HG03097 (cell line): Measurements from ENCODE around the gene ACER3.
"Not testable (repeated sequence)": the region's sequence is repeated elsewhere in the genome, so short reads cannot be mapped to it uniquely, and the experiment has no call there.

ENCODE experiments used
- ATAC-seq: cut with Tn5 transposase; IDR thresholded peaks from one replicate; pipeline ENCODE4 v1.9.1; 2021; ENCODE audit not compliant: unreplicated experiment, low FRiP score

Gene ACER3

GRCh38 chr11:77054084-77054483 is 193.4 kb downstream of the ACER3 start:
- no peak for ATAC-seq

GRCh38 chr11:77055101-77055561 is 194.4 kb downstream of the ACER3 start:
- ATAC-seq: no peak

- ATAC-seq: no peak
Observed at GRCh38 chr11:77055913-77056312, 195.2 kb downstream of the ACER3 start.

DNA sequence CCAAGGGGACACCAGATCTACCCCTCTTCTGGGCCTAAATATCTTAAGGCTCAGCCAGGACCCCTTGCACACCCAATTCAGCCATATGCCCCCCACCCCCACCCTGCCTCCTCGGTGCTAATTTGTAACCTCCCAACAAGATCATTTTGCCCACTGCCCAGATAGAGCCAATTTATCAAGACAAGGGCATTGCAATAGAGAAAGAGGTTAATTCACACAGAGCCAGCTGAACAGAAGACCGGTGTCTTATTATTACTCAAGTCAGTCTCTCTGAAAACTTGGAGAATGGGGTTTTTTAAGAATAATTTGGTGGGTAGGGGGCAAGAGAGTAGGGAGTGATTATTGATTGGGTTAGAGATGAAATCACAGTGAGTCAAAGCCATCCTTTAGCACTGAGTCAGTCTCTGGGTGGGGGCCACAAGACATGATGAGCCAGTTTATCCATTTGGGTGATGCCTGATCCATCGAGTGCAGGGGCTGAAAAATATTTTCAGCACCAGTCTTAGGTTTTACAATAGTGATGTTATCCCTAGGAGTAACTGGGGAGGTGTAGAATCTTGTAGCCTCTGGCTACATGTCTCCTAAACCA is 196.2 kb downstream of the ACER3 start:
- no peak for ATAC-seq

DNA sequence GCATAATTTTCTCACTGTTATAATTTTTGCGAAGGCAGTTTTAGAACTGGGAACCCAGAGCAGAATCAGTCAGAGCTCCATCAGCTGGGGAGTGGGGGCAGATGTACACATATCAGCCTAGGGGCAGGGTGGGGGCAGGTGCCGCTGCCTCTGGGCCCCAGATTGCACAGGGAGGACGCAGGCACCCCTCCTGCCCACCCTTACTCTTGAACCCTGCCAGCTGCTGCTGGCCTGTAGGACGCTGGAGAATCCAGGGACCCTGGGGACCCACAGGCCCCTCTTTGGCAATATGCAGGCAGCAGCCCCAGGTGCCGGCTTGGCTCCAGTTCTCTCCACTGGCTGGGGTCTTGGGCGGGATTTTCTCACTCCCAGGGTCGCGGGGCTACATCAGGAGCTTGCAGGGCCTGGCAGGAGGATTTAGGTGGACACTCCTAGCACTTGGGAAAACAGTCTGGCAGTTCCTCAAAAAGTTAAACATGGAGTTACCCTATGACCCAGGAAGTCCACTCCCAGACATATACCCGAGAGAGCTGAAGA is 197.3 kb downstream of the ACER3 start:
- ATAC-seq: no peak

GRCh38 chr11:77058900-77059299 is 198.2 kb downstream of the ACER3 start:
- ATAC-seq: no peak

DNA sequence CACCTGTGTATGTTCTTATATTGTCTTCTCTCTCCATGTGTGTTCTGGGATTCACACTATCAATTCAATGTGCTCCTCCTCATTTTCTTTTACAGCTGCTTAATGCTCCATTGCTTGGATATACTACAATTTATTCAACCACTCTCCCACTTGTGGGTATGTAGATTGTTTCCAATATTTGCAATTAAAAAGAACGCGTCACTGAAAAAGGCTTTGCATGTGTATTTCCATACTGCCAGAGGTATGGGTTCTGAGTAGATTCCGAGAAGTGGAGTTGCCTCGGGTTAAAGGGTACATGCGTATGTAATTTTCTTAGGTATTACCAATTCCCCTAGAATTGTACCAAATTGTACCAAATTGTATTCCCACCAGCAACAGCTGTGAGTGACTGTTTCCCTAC is 199.1 kb downstream of the ACER3 start:
- no peak for ATAC-seq

- no peak for ATAC-seq
Observed at GRCh38 chr11:77060234-77060633, 199.5 kb downstream of the ACER3 start.

DNA sequence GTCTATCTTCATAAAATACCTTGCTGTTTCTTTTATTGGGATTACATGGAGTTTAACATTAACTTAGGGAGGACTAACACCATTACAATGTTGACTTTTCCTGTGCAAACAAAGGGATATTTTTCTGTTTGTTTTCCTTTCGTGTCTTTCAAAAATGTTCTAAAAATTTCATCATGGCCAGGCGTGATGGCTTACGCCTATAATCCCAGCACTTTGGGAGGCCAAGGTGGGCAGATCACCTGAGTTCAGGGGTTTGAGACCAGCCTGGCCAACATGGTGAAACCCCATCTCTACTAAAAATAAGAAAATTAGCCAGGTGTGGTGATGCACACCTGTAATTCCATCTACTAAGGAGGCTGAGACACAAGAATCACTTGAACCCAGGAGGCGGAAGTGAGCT is 200.5 kb downstream of the ACER3 start:
- not testable (repeated sequence) for ATAC-seq

DNA sequence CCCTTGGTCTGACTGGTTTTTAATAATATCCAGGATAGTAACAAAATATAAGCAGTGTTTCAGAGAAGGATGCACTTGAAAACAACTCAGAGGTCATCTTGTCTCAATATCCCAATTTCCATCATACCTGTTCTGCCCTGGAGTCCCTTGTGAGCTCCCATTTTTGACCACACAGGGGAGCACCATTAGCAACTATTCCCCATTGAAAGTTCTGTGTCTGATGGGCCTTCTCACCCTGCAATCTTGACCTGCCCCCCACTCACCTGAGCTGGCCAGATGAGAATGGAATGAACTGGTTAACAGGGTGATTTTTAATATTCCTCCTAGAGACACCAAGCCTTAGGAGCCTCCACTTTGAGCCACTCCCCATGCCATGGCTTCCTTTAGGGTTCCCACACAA is 202.2 kb downstream of the ACER3 start:
- no peak for ATAC-seq

DNA sequence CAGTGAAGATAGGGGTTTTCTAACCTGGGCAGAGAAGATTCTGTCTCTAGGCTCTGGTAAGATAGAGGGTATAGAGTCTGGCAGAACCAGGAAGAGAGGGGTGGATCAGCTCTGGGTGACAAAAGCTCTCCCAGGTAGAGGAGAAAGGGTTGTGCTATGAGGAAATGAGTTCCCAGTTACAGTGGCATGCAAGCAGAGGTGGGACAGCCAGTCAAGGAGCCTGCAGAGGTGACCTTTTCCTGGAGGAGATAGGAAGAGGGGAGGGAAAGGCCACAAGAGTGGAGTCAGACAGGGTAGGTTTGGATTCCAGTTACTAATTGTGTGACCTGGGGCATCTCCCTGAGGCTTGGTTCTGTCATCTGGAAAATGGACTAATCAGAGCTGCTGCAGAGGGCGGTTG is 202.7 kb downstream of the ACER3 start:
- no peak for ATAC-seq

DNA sequence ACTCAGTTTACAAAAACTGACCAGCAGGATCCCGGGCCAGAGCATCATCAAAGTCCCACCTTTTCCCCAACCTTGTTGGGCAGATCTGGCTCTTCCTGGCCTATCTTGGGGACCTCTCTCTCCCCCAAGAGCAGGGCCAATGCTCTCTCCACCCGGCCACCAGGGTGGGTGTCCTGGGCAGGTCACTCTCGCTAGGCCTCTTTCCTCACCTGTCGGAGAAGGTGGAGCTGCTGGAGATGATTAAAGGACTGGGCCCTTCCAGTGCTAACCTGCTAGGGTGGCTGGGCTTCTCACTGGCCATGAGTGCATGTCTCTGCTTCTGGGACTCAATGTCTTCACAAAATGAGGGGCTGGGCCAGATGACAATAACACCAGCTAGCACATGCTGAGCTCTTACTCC is 203.1 kb downstream of the ACER3 start:
- ATAC-seq: no peak

- ATAC-seq: no peak
Observed at GRCh38 chr11:77064648-77065217, 204.0 kb downstream of the ACER3 start.

DNA sequence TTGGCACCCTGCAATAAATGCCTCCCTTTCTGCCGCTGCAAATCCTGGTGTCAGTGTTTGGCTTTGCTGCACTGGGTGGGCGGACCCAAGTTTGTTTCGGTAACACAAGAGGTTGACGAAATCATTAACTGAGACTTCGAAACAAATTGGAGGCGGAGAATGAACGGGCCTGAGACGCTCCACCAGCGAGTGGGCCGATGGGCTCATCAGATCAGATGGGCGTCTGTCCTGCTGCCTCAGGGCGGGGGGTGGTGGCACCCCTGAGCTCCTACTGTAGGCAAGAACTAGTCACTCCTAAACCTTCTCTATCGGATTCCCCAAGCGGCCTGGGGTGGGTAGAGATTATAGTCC is 205.1 kb downstream of the ACER3 start:
- no peak for ATAC-seq

- peak; percentile 76 for ATAC-seq
Observed at GRCh38 chr11:77066229-77067042, 205.7 kb downstream of the ACER3 start, which contains the start of gene CAPN5. Gene CAPN5 (plus strand): TSS chr11:77066971. CDS start chr11:77084887, 17,916 bp downstream.

DNA sequence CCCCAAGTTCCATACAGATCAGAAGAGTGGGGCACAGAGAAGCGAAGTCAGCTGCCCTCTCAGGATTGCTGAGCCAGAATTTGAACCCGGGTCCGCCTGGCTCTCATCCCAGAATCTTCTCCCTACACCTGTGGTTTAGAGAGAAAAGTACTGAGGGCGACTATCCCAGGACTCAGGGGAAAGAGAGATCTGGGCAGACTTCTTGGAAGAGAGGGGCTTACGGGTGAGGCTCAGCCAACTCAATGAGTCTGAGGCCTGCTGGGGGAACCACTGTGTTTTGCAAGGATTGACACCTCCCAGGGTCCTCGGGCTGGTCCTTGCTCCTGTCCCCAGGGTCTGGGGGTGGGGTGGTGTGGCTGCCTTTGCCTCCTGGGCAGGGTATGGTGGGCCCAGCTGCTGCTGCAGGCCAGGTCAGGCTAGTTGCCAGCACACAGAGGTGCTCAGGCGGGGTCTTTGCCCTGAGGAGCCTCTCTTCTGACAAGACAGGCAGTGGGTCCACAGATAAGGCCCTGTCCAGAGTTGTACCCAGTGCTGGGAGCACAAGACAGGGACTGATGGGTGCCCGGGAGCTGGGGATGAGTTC is 207.2 kb downstream of the ACER3 start:
- ATAC-seq: no peak

- no peak for ATAC-seq
Observed at GRCh38 chr11:77068457-77069335, 208.0 kb downstream of the ACER3 start.

DNA sequence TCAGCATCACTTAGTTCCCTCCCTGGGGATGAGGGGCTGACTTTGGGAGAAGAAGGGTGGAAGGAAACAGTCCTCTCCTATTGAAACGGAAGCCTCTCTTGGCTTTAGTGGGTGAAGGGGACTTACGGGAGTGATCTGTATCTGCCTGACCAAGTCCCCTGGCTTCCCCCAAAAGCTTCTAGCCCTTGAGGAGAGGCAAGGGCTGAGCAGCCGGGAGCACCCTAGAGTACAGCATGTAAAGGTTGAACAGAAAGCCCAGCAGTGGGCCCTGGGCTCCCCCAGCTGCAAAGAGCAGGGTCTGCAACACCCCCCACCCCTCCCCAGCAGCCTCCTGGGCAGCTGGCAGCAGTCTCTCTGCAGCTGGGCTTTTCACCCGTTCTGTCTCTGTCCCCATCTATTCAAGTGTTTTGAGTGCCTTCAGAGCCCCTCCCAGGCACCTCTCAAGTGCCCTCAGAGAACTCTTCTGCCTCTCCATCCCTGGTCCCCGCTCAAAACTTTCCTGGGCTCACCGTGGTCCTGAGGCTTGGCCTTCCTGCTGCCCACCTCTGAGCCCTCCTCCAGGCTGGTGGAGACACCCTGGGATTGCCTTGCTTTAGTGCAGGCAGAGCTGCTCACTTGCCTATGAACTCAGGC is 208.7 kb downstream of the ACER3 start:
- no peak for ATAC-seq

DNA sequence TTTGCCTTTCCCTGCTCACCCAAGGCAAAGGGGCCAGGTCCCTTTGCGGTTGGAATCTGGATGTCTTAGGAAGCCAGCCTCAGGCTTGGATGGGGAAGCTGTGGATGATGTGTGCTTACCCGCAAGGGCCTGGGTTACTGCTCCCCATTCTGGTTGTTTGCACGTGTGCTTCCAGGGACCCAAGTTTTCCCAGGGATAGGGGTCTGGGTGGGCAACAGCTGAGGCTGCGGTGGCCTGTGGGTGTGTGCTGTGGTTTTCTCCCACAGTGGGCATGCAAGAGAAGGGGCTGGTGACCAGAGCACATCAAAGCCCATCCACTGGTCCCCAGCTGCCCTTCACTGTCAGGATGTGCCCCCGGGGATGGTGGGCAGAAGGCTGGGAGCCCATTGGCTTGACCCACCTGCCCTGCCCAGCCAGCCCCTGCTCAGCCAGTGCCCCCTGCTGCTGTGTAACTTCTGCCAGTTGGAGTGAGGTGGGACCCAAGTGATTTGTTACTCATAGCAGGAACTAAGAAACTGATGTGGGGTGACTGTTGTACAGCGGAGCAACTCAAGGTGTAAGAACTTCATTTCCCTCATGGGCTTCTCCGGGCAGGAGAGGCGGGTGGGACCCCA is 209.4 kb downstream of the ACER3 start:
- no peak for ATAC-seq
